GM23248 (cell line): ENCODE data around the gene TMEM236.

ENCODE experiments used
- EZH2 ChIP-seq: fragments of 200-600 bp; sonication (generic); IDR thresholded peaks from 2 replicates; pipeline ENCODE4 v1.6.1; 2018; ENCODE audit warnings: antibody characterized with exemption, mild to moderate bottlenecking; ENCODE audit not compliant: insufficient read depth, poor library complexity, severe bottlenecking
- EZH2phosphoT487 ChIP-seq: fragments of 200-600 bp; sonication (generic); IDR thresholded peaks from 2 replicates; pipeline ENCODE4 v1.6.1; 2018; ENCODE audit warnings: antibody characterized with exemption, moderate library complexity, mild to moderate bottlenecking, low read depth; ENCODE audit not compliant: insufficient read depth

DNA sequence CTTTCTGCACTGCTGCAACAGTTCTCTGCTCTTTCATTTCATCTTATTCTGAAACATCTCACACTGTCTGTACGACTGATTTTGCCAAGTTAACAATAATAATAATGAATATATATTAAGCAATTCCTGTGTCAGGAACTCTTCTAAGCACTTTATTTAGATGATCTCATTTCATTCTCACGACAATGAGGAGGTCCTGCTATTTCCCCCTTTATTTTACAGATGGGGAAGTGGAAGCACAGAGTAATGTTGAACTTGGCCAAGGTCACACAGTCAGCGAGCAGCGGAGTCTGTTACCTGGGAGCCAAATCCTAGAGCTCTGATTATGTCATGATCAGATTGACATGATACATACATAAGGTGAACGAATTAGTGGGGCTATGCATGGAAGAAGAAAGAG is 63.0 kb downstream of the TMEM236 start:
- TF ChIP-seq EZH2phosphoT487 = no peak
- TF ChIP-seq EZH2 = no peak
